GM18870 (cell line): Measurements from ENCODE around the gene FLG2.

Experiments used
- ATAC-seq: cut with Tn5 transposase; IDR thresholded peaks from one replicate; pipeline ENCODE4 v1.9.1; 2021; ENCODE audit warnings: moderate library complexity; ENCODE audit not compliant: unreplicated experiment

FLG2 gene

DNA sequence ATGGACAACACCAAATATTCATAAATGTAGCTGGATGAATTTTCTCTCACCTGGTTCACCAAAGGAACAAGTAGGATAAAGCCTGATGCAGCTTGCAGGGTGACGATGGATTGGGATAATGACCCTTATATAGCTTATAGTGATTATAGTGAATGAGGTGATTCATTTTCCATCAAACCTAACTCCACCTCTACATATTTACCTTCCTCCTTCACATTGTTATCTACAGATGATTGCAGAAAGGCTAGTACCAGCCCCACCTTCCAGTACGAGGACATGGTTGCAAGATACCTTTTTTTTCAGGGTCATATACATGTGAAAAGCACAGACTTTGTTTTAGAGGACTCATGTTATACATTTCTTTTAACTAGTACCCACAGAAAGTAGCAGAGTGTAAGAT is at the start of gene FLG2:
FLG2 (minus strand) TSS at position 101 of the 400 bp plus-strand sequence. CDS start 1,122 bp downstream, outside the sequence.
- no peak for ATAC-seq

DNA sequence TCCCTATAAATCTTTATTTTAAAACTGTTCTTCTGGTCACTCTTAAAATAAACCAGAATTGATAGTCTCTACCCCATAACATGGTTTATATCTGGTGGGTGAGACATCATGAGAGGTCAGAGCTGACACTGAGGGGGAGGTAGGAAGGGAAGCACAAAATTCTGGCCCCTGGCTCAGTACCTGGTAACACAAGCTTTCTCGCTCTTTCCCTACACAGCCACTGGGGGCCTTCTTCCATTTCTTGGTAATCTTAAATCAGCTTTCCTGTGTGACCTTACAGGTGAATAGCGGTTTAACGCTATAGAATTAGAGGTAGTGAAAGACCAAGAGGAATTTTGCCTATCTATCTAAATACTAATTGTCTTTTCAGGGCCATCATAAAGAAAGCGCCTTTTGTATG is 48.9 kb upstream of the FLG2 start:
- no peak for ATAC-seq

GRCh38 chr1:152398812-152399698 is 39.2 kb upstream of the FLG2 start:
- no peak for ATAC-seq

DNA sequence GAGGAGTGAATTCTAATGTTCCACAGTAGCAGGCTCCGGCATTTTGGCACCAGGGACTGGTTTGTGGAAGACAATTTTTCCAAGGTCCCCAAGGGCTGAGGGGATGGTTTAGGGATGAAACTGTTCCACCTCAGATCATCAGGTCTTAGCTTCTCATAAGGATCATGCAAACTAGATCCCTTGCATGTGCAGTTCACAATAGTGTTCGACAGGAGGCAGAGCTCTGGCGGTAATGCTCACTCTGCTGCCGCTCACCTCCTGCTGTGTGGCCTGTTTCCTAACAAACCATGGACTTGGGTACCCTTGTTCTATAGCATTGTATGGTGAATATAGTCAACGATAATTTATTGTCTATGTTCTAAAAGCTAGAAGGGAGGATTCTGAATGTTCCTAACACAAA is 37.7 kb upstream of the FLG2 start:
- no peak for ATAC-seq

DNA sequence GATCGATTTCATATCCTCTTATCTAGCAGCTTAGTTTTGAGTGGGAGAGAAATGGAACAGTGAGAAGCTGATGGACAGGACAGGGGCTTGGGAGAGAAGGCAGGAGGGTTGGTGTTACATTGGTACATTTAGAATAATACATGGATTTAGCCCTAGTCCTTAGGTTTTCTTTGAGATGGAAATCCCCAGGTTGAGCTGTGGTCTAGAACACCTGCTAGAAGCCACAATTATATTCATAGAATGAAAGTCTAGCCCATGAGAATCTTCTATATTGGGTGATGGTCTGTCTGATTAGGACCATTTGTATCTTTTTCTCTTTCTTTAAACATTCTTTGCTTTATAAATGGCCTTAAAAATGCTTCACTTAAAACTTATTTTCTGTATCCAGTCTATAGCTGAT is 34.3 kb upstream of the FLG2 start:
- ATAC-seq: no peak

- no peak for ATAC-seq
Observed at GRCh38 chr1:152392909-152393308, 33.1 kb upstream of the FLG2 start.

DNA sequence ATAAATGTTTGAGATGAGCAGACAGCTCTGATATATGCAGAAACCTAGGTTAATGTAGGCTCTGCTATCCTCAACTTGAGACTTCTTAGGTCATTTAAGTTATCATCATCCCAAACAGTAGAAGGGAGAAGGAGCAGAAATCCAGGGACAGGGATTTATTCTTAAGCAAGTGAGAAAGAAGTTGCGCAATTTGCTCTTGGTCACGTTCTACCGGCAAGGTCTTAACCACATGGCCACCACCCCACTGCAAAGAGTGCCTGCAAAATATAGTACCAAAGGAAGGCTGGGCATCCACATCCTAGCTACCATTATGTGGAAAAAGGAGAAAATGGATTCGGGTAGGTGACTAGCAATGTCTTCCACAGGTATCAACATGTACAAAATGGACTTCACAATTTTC is 29.1 kb upstream of the FLG2 start:
- ATAC-seq: no peak

DNA sequence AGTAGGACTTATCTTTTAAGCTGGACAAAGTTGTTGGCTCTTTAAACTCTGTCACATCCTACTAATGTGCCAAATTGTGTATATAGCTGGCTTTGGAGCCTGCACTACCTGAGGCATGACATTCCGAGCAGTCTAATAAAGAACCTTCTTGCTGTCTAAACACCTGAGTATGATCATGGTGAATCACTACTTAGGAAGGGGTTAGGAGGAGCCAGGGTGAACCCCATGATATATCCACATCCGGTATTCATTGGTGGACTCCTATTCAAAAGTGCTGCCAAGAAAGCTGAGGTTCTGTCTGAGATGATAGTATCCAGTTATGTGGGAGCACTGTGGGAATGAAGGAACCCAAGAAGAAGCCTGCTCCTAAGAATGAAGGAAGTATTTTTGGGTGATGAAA is 27.1 kb upstream of the FLG2 start:
- ATAC-seq: no peak

GRCh38 chr1:152380932-152381331 is 21.1 kb upstream of the FLG2 start:
- ATAC-seq: no peak

DNA sequence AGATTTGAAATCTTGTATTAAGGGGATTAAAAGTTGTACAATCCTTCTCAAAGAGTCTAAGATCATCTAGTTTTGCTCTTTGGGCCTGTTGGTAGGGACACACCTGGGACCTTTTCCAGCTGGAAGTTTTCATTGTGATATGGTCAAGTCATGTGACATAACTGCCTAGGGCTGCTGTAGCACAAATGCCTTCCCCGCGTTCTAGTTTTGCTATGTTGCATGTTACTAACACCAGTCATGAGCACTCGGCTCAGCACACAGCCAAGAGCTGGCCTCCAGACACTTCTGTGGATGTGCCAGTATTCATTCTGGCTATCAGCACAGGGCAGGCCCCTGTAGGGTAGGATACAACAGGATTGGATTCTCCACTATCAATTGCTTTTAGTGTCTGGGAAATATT is 14.6 kb upstream of the FLG2 start:
- no peak for ATAC-seq

GRCh38 chr1:152372672-152373071 is 12.9 kb upstream of the FLG2 start:
- ATAC-seq: no peak

- no peak for ATAC-seq
Observed at GRCh38 chr1:152367436-152367835, 7.6 kb upstream of the FLG2 start.

- no peak for ATAC-seq
Observed at GRCh38 chr1:152356736-152357135, 3.1 kb downstream of the FLG2 start.

DNA sequence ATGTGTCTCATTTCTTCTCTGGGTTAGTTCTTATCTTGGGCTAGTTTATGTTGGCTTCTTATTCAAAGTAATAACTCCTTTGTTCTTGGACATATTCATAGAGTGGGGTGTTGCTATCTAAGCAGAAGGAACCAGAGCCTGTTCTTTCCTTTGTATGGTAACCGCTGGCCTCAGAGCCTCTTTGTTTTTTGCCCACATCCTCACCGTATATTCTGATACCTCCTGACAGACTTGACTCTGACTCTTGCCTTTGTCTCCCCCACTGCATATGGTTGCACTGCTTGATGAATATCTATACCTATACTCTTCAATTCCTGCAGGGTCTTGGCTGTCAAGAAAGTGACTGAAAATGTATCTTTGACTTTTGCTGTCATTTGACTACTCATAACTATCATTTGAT is 10.2 kb downstream of the FLG2 start:
- no peak for ATAC-seq

GRCh38 chr1:152348447-152348846 is 11.4 kb downstream of the FLG2 start:
- no peak for ATAC-seq

- ATAC-seq: no peak
Observed at GRCh38 chr1:152347116-152347728, 12.6 kb downstream of the FLG2 start.

- ATAC-seq: no peak
Observed at GRCh38 chr1:152344438-152344837, 15.4 kb downstream of the FLG2 start.

DNA sequence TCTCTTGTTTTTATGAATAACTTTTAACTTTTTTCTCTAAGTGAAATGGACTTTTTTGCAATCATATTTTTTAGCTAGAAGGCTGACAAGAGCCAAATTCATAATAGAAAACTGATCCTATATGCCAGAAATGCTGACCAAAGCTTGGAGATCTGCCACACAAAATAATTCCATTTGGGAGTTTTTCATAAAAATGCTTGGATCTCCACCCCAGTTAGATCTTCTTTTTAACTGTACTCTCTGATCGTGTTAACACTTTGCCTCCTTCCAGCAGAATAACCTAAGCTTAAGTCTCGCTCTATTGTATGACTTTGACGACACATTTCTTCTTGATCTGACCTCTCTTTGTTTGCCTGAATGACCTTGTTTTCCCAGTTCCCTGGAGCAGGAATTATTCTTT is 16.8 kb downstream of the FLG2 start:
- ATAC-seq: no peak

DNA sequence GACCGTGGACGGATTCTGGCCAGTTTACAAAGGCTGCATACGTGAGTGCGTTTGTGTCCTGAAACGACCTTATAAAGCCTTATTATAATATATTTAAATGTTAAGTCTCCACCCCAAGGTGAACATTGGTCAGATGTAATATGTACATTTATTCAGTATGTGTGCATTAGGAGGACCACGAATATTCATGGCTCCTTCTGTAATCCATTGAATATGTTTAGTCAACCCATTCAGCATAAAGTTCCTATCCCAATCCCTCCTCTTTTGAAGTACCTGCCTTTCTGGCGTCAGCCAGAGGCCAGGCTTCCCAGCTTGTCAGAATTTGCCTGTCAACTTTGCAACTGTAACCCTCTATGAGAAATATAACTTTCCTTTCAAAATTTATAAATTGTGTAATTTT is 24.4 kb downstream of the FLG2 start:
- ATAC-seq: no peak

- no peak for ATAC-seq
Observed at GRCh38 chr1:152328801-152329391, 30.9 kb downstream of the FLG2 start.

- ATAC-seq: no peak
Observed at GRCh38 chr1:152325111-152325510, 34.7 kb downstream of the FLG2 start, which contains the start of gene FLG. TSS of gene FLG (minus strand) at chr1:152325239. CDS start at chr1:152315456, 9,783 bp downstream.

GRCh38 chr1:152313970-152314369 is 45.8 kb downstream of the FLG2 start:
- no peak for ATAC-seq
